Measurements from ENCODE around the gene CTNND2. TPM values are rescaled to one million over a fixed set of nuclear protein-coding genes. Genes with fewer than 3 reads are reported as not detected.

The CTNND2 gene
- total and polyA plus RNA-seq, 10 of the 15 experiments (the other 5 are each of a cell fraction or from before 2014, with no cell fraction given) = 0.02 to 0.16 (median 0.04) TPM; not detected in 7

DNA sequence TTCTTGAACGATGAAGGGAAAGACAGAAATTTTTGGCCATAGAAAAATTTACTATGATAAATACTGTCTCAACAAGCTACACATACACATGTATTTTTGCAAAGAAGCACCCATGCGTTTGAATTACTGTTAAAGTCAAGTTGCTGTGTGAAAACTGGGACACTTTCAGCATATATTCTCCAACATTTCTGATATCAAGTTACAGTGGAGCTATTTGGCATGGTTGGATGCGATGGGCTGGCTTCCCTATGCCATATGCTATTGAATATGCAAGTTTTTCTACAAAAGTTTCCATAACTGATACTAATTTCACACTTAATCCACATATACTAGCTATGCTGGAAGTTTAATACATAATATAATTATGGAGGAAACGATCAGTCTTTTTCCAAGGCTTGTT lies 381.4 kb downstream of the CTNND2 start (continued):
- TF ChIP-seq ZNF384 (IDR thresholded peaks at IDR 0.05; ENCODE audit: borderline replicate concordance, low read depth, low read length) (no peak), POLR2A (IDR thresholded peaks at IDR 0.05; ENCODE audit: low read depth, low read length) (no peak), ZNF622 (IDR thresholded peaks at IDR 0.05) (no peak)
- TF ChIP-seq, protein P1, sequence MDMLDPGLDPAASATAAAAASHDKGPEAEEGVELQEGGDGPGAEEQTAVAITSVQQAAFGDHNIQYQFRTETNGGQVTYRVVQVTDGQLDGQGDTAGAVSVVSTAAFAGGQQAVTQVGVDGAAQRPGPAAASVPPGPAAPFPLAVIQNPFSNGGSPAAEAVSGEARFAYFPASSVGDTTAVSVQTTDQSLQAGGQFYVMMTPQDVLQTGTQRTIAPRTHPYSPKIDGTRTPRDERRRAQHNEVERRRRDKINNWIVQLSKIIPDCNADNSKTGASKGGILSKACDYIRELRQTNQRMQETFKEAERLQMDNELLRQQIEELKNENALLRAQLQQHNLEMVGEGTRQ (IDR thresholded peaks at IDR 0.05; ENCODE audit: borderline replicate concordance, low read depth, low read length) = no peak

DNA sequence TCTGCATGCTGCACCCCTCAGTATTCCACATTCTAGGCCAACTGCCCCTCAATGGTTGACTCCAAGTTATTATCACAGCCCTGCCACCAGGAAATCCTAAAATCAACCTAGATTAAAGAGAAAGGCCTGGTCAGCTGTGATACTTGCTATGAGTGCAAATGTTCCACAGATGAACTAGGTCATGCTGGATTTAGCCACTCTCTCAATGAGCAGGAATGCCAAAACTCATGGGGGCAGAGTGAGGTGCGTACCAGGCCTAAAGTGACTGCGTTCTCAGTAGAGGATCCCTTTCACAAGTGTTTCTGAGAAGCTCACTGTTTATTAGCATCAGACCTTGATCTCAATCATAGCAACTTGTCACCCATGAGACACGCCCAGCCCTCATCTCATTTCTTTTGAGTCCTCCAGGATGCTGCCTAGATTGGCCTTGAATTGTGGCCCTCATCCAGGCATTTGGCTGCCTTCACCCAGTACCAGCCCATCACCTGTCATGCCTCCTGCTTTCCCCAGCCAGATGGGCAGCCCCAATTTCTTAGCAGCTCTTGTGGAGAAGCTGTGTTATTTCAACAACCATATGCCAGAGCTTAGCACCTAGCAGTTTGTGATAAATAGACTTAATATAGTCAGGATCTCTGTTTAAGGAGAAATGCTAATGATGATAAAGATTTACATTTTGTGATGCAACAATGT lies 383.9 kb downstream of the CTNND2 start:
- RAD21 ChIA-PET (ENCODE audit: unreplicated experiment) = no interaction called here
- Histone ChIP-seq H3K27ac (ENCODE audit: control insufficient read depth, insufficient read depth) (no peak overlapping the region), H4K20me1 (ENCODE audit: control insufficient read depth, insufficient read depth) (no peaks in the 10 kb centered on the region), H3K27me3 (replicated peaks in 1 of 2; ENCODE audit: control insufficient read depth in 2 of 2, insufficient read depth in 2 of 2, low read length in 1 of 2) (no peaks in the 10 kb centered on the region), H3K9me3 (replicated peaks; ENCODE audit: control insufficient read depth, insufficient read depth, low read length) (no peaks in the 10 kb centered on the region), H2AFZ (ENCODE audit: control insufficient read depth, low read depth, low read length) (no peak overlapping the region), H3K36me3 (ENCODE audit: control insufficient read depth in 2 of 2, insufficient read depth in 2 of 2, low read length in 1 of 2) (no peaks in the 10 kb centered on the region), H3K9ac (ENCODE audit: control insufficient read depth, insufficient read depth, low read length) (no peak overlapping the region), H3K4me2 (ENCODE audit: control insufficient read depth, insufficient read depth) (no peak overlapping the region), H3K4me1 (ENCODE audit: control insufficient read depth, insufficient read depth, low read length) (no peaks in the 10 kb centered on the region), H3K4me3 (no peak overlapping the region), H3K79me2 (ENCODE audit: control insufficient read depth, insufficient read depth, low read length) (no peaks in the 10 kb centered on the region)
- BruUV-seq (replicated peaks) = no TSS peak
- ATAC-seq = no peak
- POLR2A ChIA-PET = no interaction called here
- intact Hi-C loops (cut with micrococcal nuclease; ENCODE audit: unreplicated experiment) (no loop called here), in situ Hi-C loops (cut with MboI) (no loop called here)
- CTCF ChIA-PET = no interaction called here
- FAIRE-seq = no peak
- 14% methylated on average over 3 of the region's 3 CpGs for WGBS (ENCODE audit: insufficient coverage, insufficient replicate concordance, low lambda C conversion rate, missing lambda C conversion rate)
- TF ChIP-seq, protein P2, sequence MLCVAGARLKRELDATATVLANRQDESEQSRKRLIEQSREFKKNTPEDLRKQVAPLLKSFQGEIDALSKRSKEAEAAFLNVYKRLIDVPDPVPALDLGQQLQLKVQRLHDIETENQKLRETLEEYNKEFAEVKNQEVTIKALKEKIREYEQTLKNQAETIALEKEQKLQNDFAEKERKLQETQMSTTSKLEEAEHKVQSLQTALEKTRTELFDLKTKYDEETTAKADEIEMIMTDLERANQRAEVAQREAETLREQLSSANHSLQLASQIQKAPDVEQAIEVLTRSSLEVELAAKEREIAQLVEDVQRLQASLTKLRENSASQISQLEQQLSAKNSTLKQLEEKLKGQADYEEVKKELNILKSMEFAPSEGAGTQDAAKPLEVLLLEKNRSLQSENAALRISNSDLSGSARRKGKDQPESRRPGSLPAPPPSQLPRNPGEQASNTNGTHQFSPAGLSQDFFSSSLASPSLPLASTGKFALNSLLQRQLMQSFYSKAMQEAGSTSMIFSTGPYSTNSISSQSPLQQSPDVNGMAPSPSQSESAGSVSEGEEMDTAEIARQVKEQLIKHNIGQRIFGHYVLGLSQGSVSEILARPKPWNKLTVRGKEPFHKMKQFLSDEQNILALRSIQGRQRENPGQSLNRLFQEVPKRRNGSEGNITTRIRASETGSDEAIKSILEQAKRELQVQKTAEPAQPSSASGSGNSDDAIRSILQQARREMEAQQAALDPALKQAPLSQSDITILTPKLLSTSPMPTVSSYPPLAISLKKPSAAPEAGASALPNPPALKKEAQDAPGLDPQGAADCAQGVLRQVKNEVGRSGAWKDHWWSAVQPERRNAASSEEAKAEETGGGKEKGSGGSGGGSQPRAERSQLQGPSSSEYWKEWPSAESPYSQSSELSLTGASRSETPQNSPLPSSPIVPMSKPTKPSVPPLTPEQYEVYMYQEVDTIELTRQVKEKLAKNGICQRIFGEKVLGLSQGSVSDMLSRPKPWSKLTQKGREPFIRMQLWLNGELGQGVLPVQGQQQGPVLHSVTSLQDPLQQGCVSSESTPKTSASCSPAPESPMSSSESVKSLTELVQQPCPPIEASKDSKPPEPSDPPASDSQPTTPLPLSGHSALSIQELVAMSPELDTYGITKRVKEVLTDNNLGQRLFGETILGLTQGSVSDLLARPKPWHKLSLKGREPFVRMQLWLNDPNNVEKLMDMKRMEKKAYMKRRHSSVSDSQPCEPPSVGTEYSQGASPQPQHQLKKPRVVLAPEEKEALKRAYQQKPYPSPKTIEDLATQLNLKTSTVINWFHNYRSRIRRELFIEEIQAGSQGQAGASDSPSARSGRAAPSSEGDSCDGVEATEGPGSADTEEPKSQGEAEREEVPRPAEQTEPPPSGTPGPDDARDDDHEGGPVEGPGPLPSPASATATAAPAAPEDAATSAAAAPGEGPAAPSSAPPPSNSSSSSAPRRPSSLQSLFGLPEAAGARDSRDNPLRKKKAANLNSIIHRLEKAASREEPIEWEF (IDR thresholded peaks at IDR 0.05; ENCODE audit: insufficient replicate concordance, low read depth, low read length) = no peak
- SMC1A ChIA-PET (ENCODE audit: uncharacterized antibody, unreplicated experiment) = no interaction called here
- no peak for DNase-seq (ENCODE audit: low read depth, low spot score)

All from GM12878 (cell line).